ENCODE measurements around the gene CTNNA1.
"Not testable (repeated sequence)": the region's sequence is repeated elsewhere in the genome, so short reads cannot be mapped to it uniquely, and the experiment has no call there.

Gene CTNNA1

DNA sequence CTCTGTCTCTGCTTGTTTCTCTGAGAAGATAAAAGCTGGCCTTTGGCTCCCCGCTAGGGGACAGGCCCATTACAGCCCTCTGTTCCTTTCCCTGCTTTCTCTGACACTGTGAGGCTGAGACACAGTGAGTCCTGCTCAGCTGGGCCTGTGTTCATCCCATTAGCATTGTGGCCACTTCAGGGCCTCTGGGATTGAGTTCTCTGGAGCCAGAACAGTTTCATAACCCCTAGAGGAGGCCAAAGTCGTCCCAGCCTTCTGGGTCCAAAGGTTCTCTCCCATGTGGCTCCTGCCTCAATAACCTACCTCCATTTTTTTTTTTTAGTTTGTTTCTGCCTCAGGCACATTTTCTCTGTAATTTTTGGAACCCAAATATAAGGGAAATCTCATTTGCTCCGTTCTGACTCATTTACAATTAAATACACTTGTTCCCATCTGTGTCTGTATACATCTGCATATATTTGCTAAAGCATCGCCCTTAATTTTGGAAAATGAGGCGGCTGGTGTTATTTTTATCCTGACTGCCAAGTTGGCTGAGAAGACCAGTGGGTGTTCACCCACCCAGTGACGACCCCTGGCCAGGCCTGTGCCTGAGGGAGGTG lies 27.3 kb upstream of the CTNNA1 start:
- DNase-seq, result no peak

- no peak for DNase-seq
These were observed 26.4 kb upstream of the CTNNA1 start for GRCh38 chr5:138726848-138727247.

DNA sequence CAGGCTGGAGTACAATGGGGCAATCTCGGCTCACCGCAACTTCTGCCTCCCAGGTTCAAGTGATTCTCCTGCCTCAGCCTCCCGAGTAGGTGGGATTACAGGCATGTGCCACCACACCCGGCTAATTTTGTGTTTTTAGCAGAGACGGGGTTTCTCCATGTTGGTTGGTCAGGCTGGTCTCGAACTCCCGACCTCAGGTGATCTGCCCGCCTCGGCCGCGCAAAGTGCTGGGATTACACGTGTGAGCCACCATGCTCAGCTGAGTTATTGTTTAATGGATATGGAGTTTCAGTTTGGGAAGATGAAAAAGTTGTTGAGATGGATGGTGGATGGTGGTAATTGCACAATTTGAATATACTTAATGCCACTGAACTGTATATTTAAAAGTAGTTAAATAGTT lies 22.7 kb upstream of the CTNNA1 start:
- not testable (repeated sequence) for DNase-seq

GRCh38 chr5:138732466-138732865 lies 20.8 kb upstream of the CTNNA1 start:
- no peak for DNase-seq

GRCh38 chr5:138732933-138733332 lies 20.3 kb upstream of the CTNNA1 start:
- DNase-seq, result no peak

DNA sequence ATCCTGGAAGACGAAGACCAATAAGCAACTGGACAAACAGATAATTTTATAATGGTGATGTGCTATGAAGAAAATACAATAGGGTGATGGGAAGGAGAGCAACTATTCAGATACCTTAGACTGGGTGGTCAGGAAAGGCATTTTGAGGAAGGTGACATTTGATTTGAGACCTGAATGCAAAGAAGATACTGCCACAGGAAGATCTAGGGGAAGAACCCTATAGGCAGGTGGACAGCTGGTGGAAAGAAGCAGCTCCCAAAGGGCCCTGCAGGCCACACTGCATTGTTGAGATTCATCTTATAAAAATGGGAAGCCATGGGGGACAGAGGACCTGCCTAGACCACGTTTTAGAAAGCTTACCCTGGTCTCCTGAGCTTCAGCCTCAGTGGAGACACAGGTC lies 19.7 kb upstream of the CTNNA1 start:
- DNase-seq, result no peak

GRCh38 chr5:138736293-138736692 lies 16.9 kb upstream of the CTNNA1 start:
- no peak for DNase-seq

DNA sequence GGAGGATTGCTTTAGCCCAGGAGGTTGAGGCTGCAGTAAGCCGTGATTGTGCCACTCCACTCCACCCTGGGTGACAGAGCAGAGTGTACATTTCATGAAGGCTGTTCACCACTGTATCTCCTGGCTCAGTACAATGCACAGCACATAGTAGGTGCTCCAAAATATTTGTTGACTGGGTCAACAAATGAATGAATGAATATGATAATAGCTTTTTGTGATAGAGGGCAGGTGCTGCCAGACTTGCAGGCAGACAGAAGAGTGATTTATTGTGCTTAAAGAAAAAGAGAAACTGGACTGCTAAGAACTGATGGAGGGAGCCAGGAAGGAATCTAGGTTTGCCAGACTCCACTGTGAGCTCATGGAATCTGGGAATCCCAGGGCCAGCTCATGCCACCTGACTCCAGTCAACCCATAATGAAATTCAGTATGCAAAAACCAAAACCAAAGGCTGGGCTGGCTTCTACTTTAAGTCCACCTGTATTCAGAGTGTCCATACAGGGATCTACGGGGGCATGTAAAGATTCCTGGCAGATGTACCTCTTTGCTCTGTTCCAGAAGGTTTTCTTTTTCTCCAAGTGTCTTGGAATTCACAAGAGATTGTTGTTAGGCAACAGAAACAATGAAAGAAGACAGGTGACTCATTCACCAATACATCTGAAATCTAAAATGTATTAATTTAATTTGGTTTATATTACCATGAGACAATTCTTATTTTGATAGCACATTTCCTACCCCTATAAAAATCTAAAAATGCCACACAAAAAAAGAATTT lies 15.5 kb upstream of the CTNNA1 start:
- DNase-seq, result no peak

- no peak for DNase-seq
These were observed 14.8 kb upstream of the CTNNA1 start for GRCh38 chr5:138738399-138738798.

GRCh38 chr5:138739938-138740337 lies 13.3 kb upstream of the CTNNA1 start:
- no peak for DNase-seq

DNA sequence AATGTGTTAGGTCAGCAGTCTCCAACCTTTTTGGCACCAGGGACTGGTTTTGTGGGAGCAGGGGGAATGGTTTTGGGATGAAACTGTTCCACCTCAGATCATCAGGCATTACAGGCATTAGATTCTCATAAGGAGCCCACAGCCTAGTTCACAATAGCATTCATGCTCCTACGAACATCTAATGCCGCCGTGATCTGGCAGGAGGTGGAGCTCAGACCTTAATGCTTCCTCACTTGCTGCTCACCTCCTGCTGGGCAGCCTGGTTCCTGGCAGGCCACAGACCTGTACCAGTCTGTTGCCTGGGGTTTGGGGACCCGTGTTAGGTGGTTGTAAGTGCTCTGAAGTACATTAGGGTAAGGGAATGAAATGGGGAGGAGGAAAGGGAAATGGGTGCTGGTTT lies 9.7 kb upstream of the CTNNA1 start:
- DNase-seq, result no peak

GRCh38 chr5:138745268-138745667 lies 8.0 kb upstream of the CTNNA1 start:
- no peak for DNase-seq

DNA sequence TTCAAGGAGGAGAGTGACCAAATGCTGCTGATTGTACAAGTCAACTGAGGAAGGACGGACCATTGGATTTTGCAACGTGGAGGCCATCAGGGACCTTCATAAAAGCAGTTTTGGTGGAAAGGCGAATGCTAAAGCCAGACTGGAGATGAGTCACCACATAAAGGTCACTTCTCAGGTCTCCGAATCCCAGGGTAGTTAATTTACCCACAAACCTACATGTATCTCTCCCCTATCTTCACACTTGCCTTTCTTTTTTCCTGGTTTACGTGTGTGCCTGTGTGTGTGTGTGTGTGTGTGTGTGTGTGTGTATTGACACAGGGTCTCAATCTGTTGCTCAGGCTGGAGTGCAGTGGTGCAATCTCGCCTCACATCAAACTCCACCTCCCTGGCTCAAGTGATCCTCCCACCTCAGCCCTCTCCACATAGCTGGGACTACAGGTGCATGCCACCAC lies 4.6 kb upstream of the CTNNA1 start:
- no peak for DNase-seq

DNA sequence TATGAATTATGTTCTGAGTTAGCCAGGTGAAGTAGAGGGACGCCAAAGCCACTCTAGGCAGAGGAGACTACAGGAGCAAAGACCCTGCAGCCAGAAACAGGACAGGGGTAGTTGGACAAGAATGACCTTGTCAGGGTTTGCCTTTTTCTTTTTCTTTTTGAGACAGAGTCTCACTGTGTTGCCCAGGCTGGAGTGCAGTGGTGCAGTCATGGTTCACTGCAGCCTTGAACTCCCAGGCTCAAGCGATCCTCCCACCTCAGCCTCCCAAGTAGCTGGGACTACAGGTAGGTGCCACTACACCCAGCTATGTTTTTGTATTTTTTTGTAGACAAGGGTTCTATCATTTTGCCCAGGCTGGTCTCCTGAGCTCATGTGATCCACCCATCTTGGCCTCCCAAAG lies 1.9 kb upstream of the CTNNA1 start:
- not testable (repeated sequence) for DNase-seq

DNA sequence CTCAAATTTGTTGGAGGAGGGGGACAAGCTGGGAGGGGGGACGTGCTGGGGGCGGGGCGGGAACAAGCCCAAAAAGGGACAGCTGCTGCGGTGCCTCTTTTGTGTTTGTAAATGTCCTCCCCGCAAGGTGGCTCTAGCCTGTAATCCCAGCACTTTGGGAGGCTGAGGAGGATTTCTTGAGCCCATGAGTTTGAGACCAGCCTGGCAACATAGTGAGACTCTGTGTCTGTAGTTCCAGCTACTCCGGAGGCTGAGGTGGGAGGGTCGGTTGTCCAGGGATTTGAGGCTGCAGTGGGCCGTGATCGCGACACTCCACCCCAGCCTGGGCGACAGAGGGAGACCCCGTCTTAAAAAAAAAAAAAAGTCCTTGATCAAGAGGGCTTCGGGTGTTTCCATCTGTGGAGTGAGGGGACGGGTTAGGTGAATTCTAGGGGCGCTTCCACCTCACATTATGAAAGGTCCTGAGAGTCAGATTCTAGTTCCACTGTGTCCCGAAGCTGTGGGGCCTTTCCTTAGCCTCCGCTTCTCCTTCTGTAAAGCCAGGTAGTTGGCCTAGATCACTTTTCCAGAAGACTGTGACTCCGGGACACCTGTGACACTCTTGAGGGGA lies 779 bp upstream of the CTNNA1 start:
- DNase-seq, result no peak

- peak in 2 of 6 experiments; percentile 6 to 27 for DNase-seq
These were observed 821 bp downstream of the CTNNA1 start for GRCh38 chr5:138753794-138754698.

DNA sequence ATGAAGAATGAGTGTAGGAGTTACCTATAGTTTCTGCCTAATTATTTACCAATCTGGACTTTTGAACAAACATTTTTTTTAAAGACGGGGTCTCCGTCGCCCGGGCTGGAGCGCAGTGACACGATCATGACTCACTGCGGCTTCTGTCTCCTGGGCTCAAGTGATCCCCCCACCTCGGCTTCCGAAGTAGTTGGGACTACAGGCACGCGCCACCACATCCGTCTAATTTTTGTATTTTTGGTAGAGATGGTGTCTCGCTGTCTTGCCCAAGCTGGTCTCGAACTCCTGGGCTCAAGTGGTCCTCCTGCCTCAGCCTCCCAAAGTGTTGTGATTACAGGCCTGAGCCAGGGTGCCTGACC lies 1.5 kb downstream of the CTNNA1 start:
- no peak for DNase-seq

DNA sequence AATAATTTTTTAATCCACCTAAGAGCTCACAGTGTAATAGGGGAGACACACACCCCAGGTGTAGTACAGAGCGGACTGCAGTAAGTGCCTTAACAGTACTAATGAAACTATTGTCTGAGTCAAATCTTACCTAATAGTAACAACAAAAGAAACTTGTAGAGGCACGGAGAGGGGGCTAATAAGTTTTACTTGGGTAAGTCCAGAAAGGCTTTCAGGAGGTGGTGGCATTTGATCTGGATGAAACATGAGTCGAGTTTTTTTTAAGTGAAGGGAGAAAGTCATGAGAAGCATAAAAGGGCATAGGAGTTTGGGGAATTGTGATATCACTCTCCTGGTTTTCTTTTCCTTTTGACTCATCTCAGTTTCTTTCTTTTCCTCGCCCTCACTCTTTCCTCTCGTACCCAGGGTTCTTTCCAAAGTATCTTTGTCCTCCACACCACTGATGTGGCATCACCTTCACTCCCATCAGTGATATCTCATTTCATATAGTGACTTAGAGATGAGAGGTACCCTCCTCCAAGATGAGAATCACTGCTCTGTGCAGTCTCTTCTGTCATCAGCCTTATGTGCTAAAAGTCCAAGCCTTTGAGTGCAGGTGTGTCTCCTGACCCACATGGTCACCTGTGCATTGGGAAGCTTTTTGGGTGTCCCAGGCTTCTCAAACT lies 2.0 kb downstream of the CTNNA1 start:
- DNase-seq, result no peak

- DNase-seq, result no peak
These were observed 4.0 kb downstream of the CTNNA1 start for GRCh38 chr5:138757061-138757776.

- no peak for DNase-seq
These were observed 7.4 kb downstream of the CTNNA1 start for GRCh38 chr5:138760448-138761110.

DNA sequence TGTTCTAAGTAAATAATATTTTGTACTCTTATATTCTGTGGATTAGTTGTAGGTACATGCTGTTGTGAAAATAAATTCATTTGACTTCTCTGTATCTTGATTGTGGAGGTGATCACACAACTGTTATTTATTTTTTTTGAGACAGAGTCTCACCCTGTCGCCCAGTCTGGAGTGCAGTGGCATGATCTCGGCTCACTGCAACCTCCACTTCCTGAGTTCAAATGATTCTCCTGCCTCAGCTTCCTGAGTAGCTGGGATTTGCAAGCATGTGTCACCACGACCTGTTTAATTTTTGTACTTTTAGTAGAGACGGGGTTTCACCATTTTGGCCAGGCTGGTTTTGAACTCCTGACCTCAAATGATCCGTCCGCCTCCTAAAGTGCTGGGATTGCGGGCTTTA lies 7.9 kb downstream of the CTNNA1 start:
- DNase-seq, result peak in 1 of 6 experiments; percentile 4

Measured in stimulated activated naive CD4-positive, alpha-beta T cell (primary cell).